Muscle of leg (tissue), 16 donors: ENCODE results near the gene SULF2. TPM values are rescaled to one million over a fixed set of nuclear protein-coding genes. Genes with fewer than 3 reads are reported as not detected.
"Not testable (repeated sequence)": the region's sequence is repeated elsewhere in the genome, so short reads cannot be mapped to it uniquely, and the experiment has no call there.

ENCODE experiments used
- DNase-seq: peaks from one replicate; pipeline ENCODE4 v3.0.0; 2013
- H3K27ac ChIP-seq: one replicate; pipeline ENCODE4 v1.5.1; 2013; ENCODE audit warnings: mild to moderate bottlenecking, low read length, control low read depth
- H3K27me3 ChIP-seq: one replicate; pipeline ENCODE4 v1.6.1; 2013; ENCODE audit warnings: low read length; ENCODE audit not compliant: control insufficient read depth, insufficient read depth
- H3K36me3 ChIP-seq: one replicate; pipeline ENCODE4 v1.6.1; 2013; ENCODE audit warnings: low read length; ENCODE audit not compliant: control insufficient read depth, insufficient read depth
- H3K4me1 ChIP-seq: one replicate; pipeline ENCODE4 v1.6.1; 2013; ENCODE audit warnings: low read length; ENCODE audit not compliant: control insufficient read depth, insufficient read depth
- H3K4me3 ChIP-seq: one replicate; pipeline ENCODE4 v1.5.1; 2013; ENCODE audit warnings: low read length, control low read depth
- H3K9me3 ChIP-seq: replicated peaks from 2 replicates; pipeline ENCODE4 v1.6.1; 2013; ENCODE audit warnings: low read depth, low read length; ENCODE audit not compliant: control insufficient read depth
- WGBS: methylation state at CpG from one replicate; pipeline ENCODE4 v1.1.5; 2013; ENCODE audit warnings: missing lambda C conversion rate; ENCODE audit not compliant: insufficient coverage; 5-methylcytosine and 5-hydroxymethylcytosine counted together
- long read RNA-seq, 11 donors: transcript quantifications; one replicate each; lab custom pipeline, GENCODE V29; 2026
- polyA plus RNA-seq, 8 donors: library from polyadenylated mRNA; unstranded; fragments of 120-200 nt; gene quantifications; one replicate each; pipeline versions ENCODE4 v1.2.1 to v1.2.3, GENCODE V29; 2013; ENCODE audit warnings: inconsistent platforms in 1 of 8, low replicate concordance in 1 of 8; ENCODE audit not compliant: insufficient read length in 8 of 8, insufficient read depth in 1 of 8
- total RNA-seq: library from RNA; stranded (reverse); fragments of 120-200 nt; gene quantifications from one replicate; pipeline ENCODE4 v1.2.4, GENCODE V29; 2013

Gene SULF2
- total RNA-seq (35.6 TPM), polyA plus RNA-seq (100 to 1,000 TPM in 1 of 8 donors, 10 to 100 TPM in 7; 31.6 to 121 (median 59.9) TPM)
- long read RNA-seq, donor 1, full-length matches to known transcripts = 3 of 3 reads
- long read RNA-seq, donor 1, partial matches to known transcripts = 0 of 3 reads
- long read RNA-seq, donor 1, other reads (novel, unspliced or antisense) = 0 of 3 reads
- long read RNA-seq, donor 2, partial matches to known transcripts = 0 of 1 reads
- long read RNA-seq, donor 2, other reads (novel, unspliced or antisense) = 0 of 1 reads
- long read RNA-seq, donor 3, full-length matches to known transcripts = 2 of 2 reads
- long read RNA-seq, donor 3, partial matches to known transcripts = 0 of 2 reads
- long read RNA-seq, donor 3, other reads (novel, unspliced or antisense) = 0 of 2 reads
- long read RNA-seq, donor 4 = 0 reads
- long read RNA-seq, donor 5, full-length matches to known transcripts = 12 of 92 reads
- long read RNA-seq, donor 5, partial matches to known transcripts = 75 of 92 reads
- long read RNA-seq, donor 5, other reads (novel, unspliced or antisense) = 5 of 92 reads
- long read RNA-seq, donor 6, partial matches to known transcripts = 5 of 6 reads
- long read RNA-seq, donor 6, other reads (novel, unspliced or antisense) = 0 of 6 reads
- long read RNA-seq, donor 7, partial matches to known transcripts = 9 of 11 reads
- long read RNA-seq, donor 7, other reads (novel, unspliced or antisense) = 0 of 11 reads
- long read RNA-seq, donor 8, partial matches to known transcripts = 0 of 2 reads
- long read RNA-seq, donor 8, other reads (novel, unspliced or antisense) = 0 of 2 reads
- long read RNA-seq, donor 9, partial matches to known transcripts = 0 of 1 reads
- long read RNA-seq, donor 9, other reads (novel, unspliced or antisense) = 0 of 1 reads
- long read RNA-seq, donor 10, partial matches to known transcripts = 17 of 19 reads
- long read RNA-seq, donor 10, other reads (novel, unspliced or antisense) = 0 of 19 reads
- long read RNA-seq, donor 11, partial matches to known transcripts = 12 of 15 reads
- long read RNA-seq, donor 11, other reads (novel, unspliced or antisense) = 0 of 15 reads

- WGBS = under 1% methylated on average over 66 of the region's 82 CpGs
- Histone ChIP-seq H3K9me3 (no peaks in the 10 kb centered on the region), H3K27ac (peak within 1 kb of the TSS; percentile 93), H3K36me3 (no peaks in the 10 kb centered on the region), H3K4me3 (peak within 1 kb of the TSS; percentile 56), H3K27me3 (peaks cover 43% of the 10 kb centered on the region), H3K4me1 (peaks cover 33% of the 10 kb centered on the region)
- peak; percentile 74 for DNase-seq
Observed at GRCh38 chr20:47785311-47785853, at the start of gene SULF2. Gene SULF2, minus strand, starts transcription at chr20:47785481. Its CDS starts 28,118 bp downstream, at chr20:47757363.

GRCh38 chr20:47831675-47832074 is 46.4 kb upstream of the SULF2 start:
- DNase-seq, H3K9me3 ChIP-seq, H3K4me3 ChIP-seq, H3K27ac ChIP-seq, H3K27me3 ChIP-seq, H3K36me3 ChIP-seq, H3K4me1 ChIP-seq: not testable (repeated sequence)
- no CpG with 5 or more reads among the region's 7 CpGs for WGBS

GRCh38 chr20:47826716-47827115 is 41.4 kb upstream of the SULF2 start:
- not testable (repeated sequence) for H3K27ac ChIP-seq, DNase-seq, H3K36me3 ChIP-seq, H3K9me3 ChIP-seq, H3K4me1 ChIP-seq, H3K27me3 ChIP-seq, H3K4me3 ChIP-seq
- no CpG with 5 or more reads among the region's 8 CpGs for WGBS

DNA sequence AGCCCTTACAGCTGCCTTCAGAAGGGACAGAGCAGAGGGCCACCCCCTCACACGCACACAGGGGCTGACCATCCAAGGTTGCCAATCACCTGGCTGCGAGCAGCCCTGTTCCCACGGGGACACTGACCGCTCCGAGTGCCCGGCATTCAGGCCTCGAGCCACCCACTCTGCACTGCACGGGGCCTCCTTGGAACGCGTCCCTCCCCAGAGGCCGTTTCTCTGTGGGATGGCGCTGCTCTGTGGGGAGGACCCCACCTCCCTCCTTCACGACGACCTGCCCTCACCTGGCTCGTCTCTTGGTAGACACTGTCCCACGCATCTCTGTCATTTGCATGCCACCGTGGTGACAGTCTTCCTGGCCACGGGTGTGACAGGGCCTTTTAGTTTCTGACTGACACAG is 40.7 kb upstream of the SULF2 start:
- WGBS = 57% methylated on average over 5 of the region's 18 CpGs
- H3K27ac ChIP-seq, H3K4me1 ChIP-seq, DNase-seq, H3K36me3 ChIP-seq, H3K9me3 ChIP-seq, H3K27me3 ChIP-seq, H3K4me3 ChIP-seq: not testable (repeated sequence)

GRCh38 chr20:47825011-47825762 is 39.9 kb upstream of the SULF2 start:
- H3K27me3 ChIP-seq = peaks cover 12% of the 10 kb centered on the region
- no peak for DNase-seq
- WGBS = 83% methylated on average over 1 of the region's 12 CpGs

GRCh38 chr20:47823941-47824340 is 38.7 kb upstream of the SULF2 start:
- not testable (repeated sequence) for DNase-seq, H3K4me1 ChIP-seq, H3K36me3 ChIP-seq, H3K9me3 ChIP-seq, H3K27ac ChIP-seq, H3K4me3 ChIP-seq
- peaks cover 17% of the 10 kb centered on the region for H3K27me3 ChIP-seq
- 89% methylated on average over 10 of the region's 12 CpGs for WGBS

More at GRCh38 chr20:47825011-47825762, 39.9 kb upstream of the SULF2 start:
- no peaks in the 10 kb centered on the region for H3K9me3 ChIP-seq
- H3K4me1 ChIP-seq = no peaks in the 10 kb centered on the region
- H3K4me3 ChIP-seq = no peak overlapping the region
- H3K36me3 ChIP-seq = no peaks in the 10 kb centered on the region
- H3K27ac ChIP-seq = no peak overlapping the region

DNA sequence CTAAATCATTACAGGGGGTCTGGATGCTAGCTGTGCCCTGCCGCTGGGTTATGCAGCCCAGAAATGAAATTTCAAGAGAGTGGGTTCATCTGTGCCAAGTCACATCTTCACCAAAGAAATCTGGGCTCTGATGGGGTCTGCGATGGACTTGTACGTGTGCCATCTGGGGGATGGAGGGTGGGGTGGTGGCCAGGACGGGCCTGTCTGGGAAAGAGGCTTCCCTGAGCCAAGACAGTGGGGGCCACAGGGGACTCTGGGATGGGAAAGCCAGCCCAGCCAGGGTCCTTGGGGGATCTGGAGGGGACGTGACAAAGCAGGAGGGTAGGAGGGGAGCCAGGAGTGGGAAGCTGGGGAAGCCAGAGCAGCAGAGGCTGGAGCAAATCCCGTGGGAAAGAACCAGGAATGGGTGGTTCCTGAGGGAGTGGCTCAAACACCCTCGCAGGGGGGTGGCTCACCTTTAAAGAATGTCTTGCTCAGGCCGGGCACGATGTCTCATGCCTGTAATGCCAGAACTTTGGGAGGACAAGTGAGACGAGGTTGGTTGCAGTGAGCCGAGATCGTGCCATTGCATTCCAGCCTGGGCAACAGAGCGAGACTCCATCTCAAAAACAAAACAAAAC is 36.3 kb upstream of the SULF2 start:
- peaks cover 4% of the 10 kb centered on the region for H3K4me1 ChIP-seq
- WGBS = 76% methylated on average over 8 of the region's 13 CpGs
- no peak overlapping the region for H3K27ac ChIP-seq
- H3K4me3 ChIP-seq = no peak overlapping the region
- peaks cover 21% of the 10 kb centered on the region for H3K27me3 ChIP-seq
- no peaks in the 10 kb centered on the region for H3K9me3 ChIP-seq
- no peak for DNase-seq
- H3K36me3 ChIP-seq = no peaks in the 10 kb centered on the region

- peaks cover 8% of the 10 kb centered on the region for H3K4me1 ChIP-seq
- no peak overlapping the region for H3K27ac ChIP-seq
- no peak overlapping the region for H3K4me3 ChIP-seq
- no peak for DNase-seq
- WGBS = 76% methylated on average over 7 of the region's 14 CpGs
- no peaks in the 10 kb centered on the region for H3K36me3 ChIP-seq
- H3K27me3 ChIP-seq = peaks cover 27% of the 10 kb centered on the region
- H3K9me3 ChIP-seq = peaks cover 2% of the 10 kb centered on the region
Observed at GRCh38 chr20:47818996-47819609, 33.8 kb upstream of the SULF2 start.

GRCh38 chr20:47818466-47818865 is 33.2 kb upstream of the SULF2 start:
- Histone ChIP-seq H3K27me3 (peaks cover 25% of the 10 kb centered on the region), H3K27ac (no peak overlapping the region), H3K9me3 (peaks cover 4% of the 10 kb centered on the region), H3K4me3 (no peak overlapping the region), H3K4me1 (peaks cover 8% of the 10 kb centered on the region), H3K36me3 (no peaks in the 10 kb centered on the region)
- 63% methylated on average over 7 of the region's 7 CpGs for WGBS
- no peak for DNase-seq
